ENCODE measurements around the gene ZNF367.

- TF ChIP-seq CTCF (optimal IDR thresholded peaks at IDR 0.05 in 1 of 3, IDR thresholded peaks at IDR 0.05 in 1 of 3, conservative IDR thresholded peaks at IDR 0.05 in 1 of 3; ENCODE audit: extremely low read depth in 1 of 3, insufficient read depth in 2 of 3, low read length in 3 of 3) (no peak), EZH2 (IDR thresholded peaks at IDR 0.05; ENCODE audit: low read length) (no peak)
Measured at GRCh38 chr9:96440671-96441199, 22.6 kb upstream of the ZNF367 start.

Measured in keratinocyte (primary cell).